ENCODE results near the gene CPT1C. TPM values are rescaled to one million over a fixed set of nuclear protein-coding genes. Genes with fewer than 3 reads are reported as not detected.

The CPT1C gene
- total and polyA plus RNA-seq, 2 of the 8 experiments (the other 6 are each of a cell fraction or from before 2014, with no cell fraction given), result 79.6 to 91.8 TPM

DNA sequence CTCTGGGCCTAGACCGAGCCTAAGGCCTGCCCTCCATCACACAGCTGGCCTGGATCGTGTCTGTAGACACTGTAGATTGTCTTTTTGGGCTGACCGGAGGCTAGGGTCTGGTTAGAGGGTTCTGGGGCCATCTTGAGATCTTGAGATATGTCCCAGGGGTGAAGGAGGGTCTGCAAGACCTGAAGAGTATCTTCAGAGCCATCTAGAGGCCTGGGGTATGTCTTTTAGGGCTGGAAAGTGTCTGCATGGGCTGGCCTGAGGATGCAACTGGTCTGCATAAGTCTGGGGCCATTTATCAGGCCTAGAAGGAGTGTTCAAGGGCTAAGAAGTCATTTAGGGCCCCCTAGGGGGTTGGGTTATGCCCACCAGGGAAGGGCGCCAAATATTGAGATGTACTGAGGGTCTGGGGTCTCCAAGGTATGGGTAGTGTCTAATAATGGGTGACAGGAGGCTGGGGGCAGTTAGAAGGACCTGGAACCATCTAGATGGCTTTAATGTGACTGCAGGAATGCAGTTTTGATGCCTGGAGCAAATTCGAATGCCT is 48.4 kb upstream of the CPT1C start:
- H3K27ac ChIP-seq (ENCODE audit: low read depth, low read length), result peak overlapping the region; percentile 91
- H3K36me3 ChIP-seq (ENCODE audit: control insufficient read depth in 2 of 4, insufficient read depth in 4 of 4, low read length in 3 of 4), result peaks cover 0 to 12% (median 9%) of the 10 kb centered on the region in 4 experiments; a peak in 5 of 8 replicates
- peaks cover 2 to 15% (median 11%) of the 10 kb centered on the region in 4 experiments for H3K4me1 ChIP-seq (replicated peaks in 1 of 4; ENCODE audit: control insufficient read depth in 3 of 4, insufficient read depth in 4 of 4, low read length in 3 of 4)
- H2BK5ac ChIP-seq (ENCODE audit: low read depth, low read length), result peak overlapping the region; percentile 93
- no peak overlapping the region for H2BK20ac ChIP-seq (ENCODE audit: low read length)
- H4K20me1 ChIP-seq (replicated peaks in 1 of 2; ENCODE audit: control insufficient read depth in 1 of 2, insufficient read depth in 2 of 2, low read length in 2 of 2), result peaks cover 3 to 21% of the 10 kb centered on the region in 2 experiments
- peak overlapping the region; percentile 74 for H3K56ac ChIP-seq (replicated peaks; ENCODE audit: insufficient read length, low read depth, low read length)
- H4K8ac ChIP-seq (ENCODE audit: extremely low read depth, insufficient read depth, low read length), result peak overlapping the region; percentile 81; the same call in 1 of the 2 replicates
- H3K14ac ChIP-seq (ENCODE audit: insufficient read length), result no peak overlapping the region
- no peaks in the 10 kb centered on the region for H3K9me3 ChIP-seq (ENCODE audit: insufficient read depth in 2 of 2, low read depth in 1 of 2, low read length in 1 of 2)
- H2BK15ac ChIP-seq (ENCODE audit: low read length), result no peak overlapping the region
- peak overlapping the region; percentile 85 to 100 (median 97) for H3K4me3 ChIP-seq (ENCODE audit: extremely low read depth in 1 of 4, insufficient read depth in 2 of 4, low read depth in 3 of 4, low read length in 4 of 4)
- peaks cover 10 to 32% of the 10 kb centered on the region in 2 experiments for H3K79me2 ChIP-seq (ENCODE audit: control insufficient read depth in 1 of 2, insufficient read depth in 2 of 2, low read length in 2 of 2)
- H4K5ac ChIP-seq (ENCODE audit: insufficient read length, low read depth, low read length), result peak overlapping the region; percentile 88
- H3K4me2 ChIP-seq (ENCODE audit: insufficient read depth in 1 of 2, low read depth in 2 of 2, low read length in 2 of 2), result peak overlapping the region; percentile 69 to 87
- WGBS, 2 experiments (ENCODE audit: extremely low coverage in 1 of 2, insufficient coverage in 1 of 2, insufficient read length in 1 of 2, insufficient replicate concordance in 2 of 2, low coverage in 1 of 2, low lambda C conversion rate in 2 of 2, missing lambda C conversion rate in 1 of 2), result 17% methylated on average over 5 of the region's 5 CpGs; no CpG with 5 or more reads in 1 of the 2 experiments
- DNase-seq (ENCODE audit: low read depth in 1 of 2, low spot score in 2 of 2) (no peak), FAIRE-seq (no peak)
- H3K4ac ChIP-seq (replicated peaks; ENCODE audit: insufficient read length, low read depth, low read length), result peak overlapping the region; percentile 13
- peak overlapping the region; percentile 90 to 99 (median 92) for H3K9ac ChIP-seq (replicated peaks in 1 of 4; ENCODE audit: extremely low read depth in 1 of 4, low read depth in 3 of 4, low read length in 3 of 4)
- no peak overlapping the region for H2BK120ac ChIP-seq (replicated peaks; ENCODE audit: low read depth, low read length)
- ChIA-PET CTCF (ENCODE audit: partially characterized antibody) (interaction anchor here (1.3 to 2.9 kb wide), 7 partner anchors 15 to 588 kb away, joined by 3 to 14 read pairs (median 5); partner anchors contain the start of genes BCL2L12 and IRF3), POLR2A (ENCODE audit: partially characterized antibody) (interaction anchor here (0.6 to 50.7 kb wide), 9 partner anchors 17 to 213 kb away, joined by 3 to 840 read pairs (median 6); partner anchors contain the start of genes BCL2L12, IRF3, PRMT1 and PRR12)
- H3K18ac ChIP-seq (ENCODE audit: extremely low read depth, low read length), result peak overlapping the region; percentile 60
- no peak overlapping the region for H2BK12ac ChIP-seq (ENCODE audit: low read depth, low read length)
- H2AK5ac ChIP-seq (ENCODE audit: low read depth, low read length), result peak overlapping the region; percentile 90; the same call in 1 of the 2 replicates
- H2AFZ ChIP-seq (ENCODE audit: low read length), result no peak overlapping the region
- no peaks in the 10 kb centered on the region for H3K27me3 ChIP-seq (replicated peaks in 1 of 4; ENCODE audit: control insufficient read depth in 3 of 4, extremely low read depth in 1 of 4, insufficient read depth in 3 of 4, low read length in 3 of 4)
- no peak overlapping the region for H4K91ac ChIP-seq (replicated peaks; ENCODE audit: insufficient read length, low read length)
- H3K23ac ChIP-seq (ENCODE audit: insufficient read length), result no peak overlapping the region
- H3K79me1 ChIP-seq (ENCODE audit: low read depth, low read length), result peaks cover 17% of the 10 kb centered on the region
- peaks cover 7% of the 10 kb centered on the region for H3K23me2 ChIP-seq (ENCODE audit: low read depth, low read length)
- TF ChIP-seq TAF7 (optimal IDR thresholded peaks at IDR 0.05; ENCODE audit: borderline replicate concordance, low read depth, low read length) (no peak), POLR2AphosphoS5 (IDR thresholded peaks at IDR 0.05; ENCODE audit: low read depth, low read length) (no peak), RAD21 (IDR thresholded peaks at IDR 0.05 in 1 of 2, conservative IDR thresholded peaks at IDR 0.05 in 1 of 2; ENCODE audit: low read depth in 2 of 2, low read length in 2 of 2) (peak in 1 of 2 experiments; percentile 15; a peak in 1 of 4 replicates), SIRT6 (IDR thresholded peaks at IDR 0.05; ENCODE audit: low read length) (no peak), CHD2 (IDR thresholded peaks at IDR 0.05; ENCODE audit: low read length) (no peak), TAF1 (IDR thresholded peaks at IDR 0.05; ENCODE audit: low read depth, low read length) (0 out of 2 replicates have a peak, but pooled peaks have one; percentile 1), SIX5 (IDR thresholded peaks at IDR 0.05; ENCODE audit: low read depth, low read length) (no peak), POLR2A (IDR thresholded peaks at IDR 0.05; ENCODE audit: control extremely low read depth in 1 of 2, low read depth in 2 of 2, low read length in 2 of 2) (no peak), RXRA (IDR thresholded peaks at IDR 0.05; ENCODE audit: insufficient read depth, low read depth, low read length) (no peak), RFX5 (IDR thresholded peaks at IDR 0.05; ENCODE audit: borderline replicate concordance, low read depth, low read length) (no peak), CTBP2 (IDR thresholded peaks at IDR 0.05; ENCODE audit: borderline replicate concordance, insufficient read depth, insufficient read length, low read length) (no peak)
- TF ChIP-seq, protein P1, sequence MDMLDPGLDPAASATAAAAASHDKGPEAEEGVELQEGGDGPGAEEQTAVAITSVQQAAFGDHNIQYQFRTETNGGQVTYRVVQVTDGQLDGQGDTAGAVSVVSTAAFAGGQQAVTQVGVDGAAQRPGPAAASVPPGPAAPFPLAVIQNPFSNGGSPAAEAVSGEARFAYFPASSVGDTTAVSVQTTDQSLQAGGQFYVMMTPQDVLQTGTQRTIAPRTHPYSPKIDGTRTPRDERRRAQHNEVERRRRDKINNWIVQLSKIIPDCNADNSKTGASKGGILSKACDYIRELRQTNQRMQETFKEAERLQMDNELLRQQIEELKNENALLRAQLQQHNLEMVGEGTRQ (IDR thresholded peaks at IDR 0.05; ENCODE audit: low read length), result no peak

All from H1 (cell line).